ENCODE measurements around the gene MLH3. TPM values are rescaled to one million over a fixed set of nuclear protein-coding genes. Genes with fewer than 3 reads are reported as not detected.
"Not testable (repeated sequence)": the region's sequence is repeated elsewhere in the genome, so short reads cannot be mapped to it uniquely, and the experiment has no call there.

Gene MLH3
- total RNA-seq, 1 donor from 2014 or later: 19.1 TPM

- peak; percentile 0 for ATAC-seq
- no peak for DNase-seq
- intact Hi-C loops (cut with micrococcal nuclease): no loop called here
These were observed 17.2 kb upstream of the MLH3 start for GRCh38 chr14:75068294-75069120.

DNA sequence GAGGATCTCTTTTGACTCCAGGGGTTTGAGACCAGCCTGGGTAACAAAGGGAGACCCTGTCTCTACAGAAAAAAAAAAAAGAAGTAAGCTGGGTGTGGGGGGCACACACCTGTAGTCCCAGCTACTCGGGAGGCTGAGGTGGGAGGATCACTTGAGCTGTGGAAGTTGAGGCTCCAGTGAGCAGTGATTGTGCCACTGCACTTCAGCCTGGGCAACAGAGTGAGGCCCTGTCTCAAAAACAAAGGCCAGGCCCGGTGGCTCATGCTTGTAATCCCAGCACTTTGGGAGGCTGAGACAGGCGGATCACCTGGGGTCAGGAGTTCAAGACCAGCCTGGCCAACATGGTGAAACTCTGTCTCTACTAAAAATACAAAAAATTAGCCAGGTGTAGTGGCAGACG is 16.5 kb upstream of the MLH3 start:
- intact Hi-C loops (cut with micrococcal nuclease); DNase-seq; ATAC-seq: not testable (repeated sequence)

- ATAC-seq: no peak
- intact Hi-C loops (cut with micrococcal nuclease): no loop called here
- no peak for DNase-seq
These were observed 15.9 kb upstream of the MLH3 start for GRCh38 chr14:75067212-75067611.

GRCh38 chr14:75066691-75067090 is 15.4 kb upstream of the MLH3 start:
- intact Hi-C loops (cut with micrococcal nuclease): no loop called here
- DNase-seq: no peak
- ATAC-seq: no peak

DNA sequence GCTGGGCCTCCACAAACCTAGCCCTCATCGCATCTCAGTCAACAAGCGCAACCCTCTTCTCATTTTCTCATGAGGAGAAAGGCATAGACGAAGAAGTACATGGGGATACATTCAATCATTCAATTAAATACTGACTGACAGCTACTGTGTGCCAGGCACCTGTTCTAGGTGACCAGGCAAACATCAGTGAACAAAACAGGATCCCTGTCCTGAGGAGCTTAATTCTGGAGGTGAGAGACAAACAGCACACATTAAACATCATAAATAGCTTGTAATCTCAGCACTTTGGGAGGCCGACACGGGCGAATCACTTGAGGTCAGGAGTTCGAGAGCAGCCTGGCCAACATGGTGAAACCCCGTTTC is 12.9 kb upstream of the MLH3 start:
- DNase-seq: no peak
- ATAC-seq: no peak
- intact Hi-C loops (cut with micrococcal nuclease): no loop called here

GRCh38 chr14:75063491-75064204 is 12.4 kb upstream of the MLH3 start, which contains the start of gene ACYP1:
Gene ACYP1, minus strand, starts transcription at chr14:75064024. Its CDS starts 471 bp downstream, at chr14:75063553.
- DNase-seq (peak; percentile 95), ATAC-seq (peak; percentile 93)
- intact Hi-C loops (cut with micrococcal nuclease): no loop called here

DNA sequence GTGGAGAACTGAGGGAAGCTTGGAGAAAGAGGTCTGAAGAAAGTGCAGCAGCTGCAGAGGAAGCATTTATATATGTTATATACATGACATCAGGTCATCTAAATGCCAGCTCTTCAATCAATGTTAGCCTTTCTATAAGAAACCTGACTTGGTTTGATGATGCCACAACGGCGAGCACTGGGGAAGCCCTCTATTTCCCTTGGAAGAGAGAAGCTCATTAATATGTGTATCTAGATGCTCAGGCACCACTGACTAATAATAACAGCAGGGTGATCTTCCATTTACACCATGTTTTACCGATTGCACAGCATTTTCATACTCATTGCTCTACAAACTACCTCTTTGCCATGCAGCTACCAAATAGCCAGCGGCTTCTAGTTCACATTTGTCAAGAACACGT is 11.7 kb upstream of the MLH3 start:
- ATAC-seq (no peak), DNase-seq (no peak)
- intact Hi-C loops (cut with micrococcal nuclease): no loop called here

- DNase-seq (no peak), ATAC-seq (no peak)
- intact Hi-C loops (cut with micrococcal nuclease): no loop called here
These were observed 9.2 kb upstream of the MLH3 start for GRCh38 chr14:75060420-75060819.

- intact Hi-C loops (cut with micrococcal nuclease): no loop called here
- ATAC-seq (no peak), DNase-seq (no peak)
These were observed 8.4 kb upstream of the MLH3 start for GRCh38 chr14:75059642-75060041.

DNA sequence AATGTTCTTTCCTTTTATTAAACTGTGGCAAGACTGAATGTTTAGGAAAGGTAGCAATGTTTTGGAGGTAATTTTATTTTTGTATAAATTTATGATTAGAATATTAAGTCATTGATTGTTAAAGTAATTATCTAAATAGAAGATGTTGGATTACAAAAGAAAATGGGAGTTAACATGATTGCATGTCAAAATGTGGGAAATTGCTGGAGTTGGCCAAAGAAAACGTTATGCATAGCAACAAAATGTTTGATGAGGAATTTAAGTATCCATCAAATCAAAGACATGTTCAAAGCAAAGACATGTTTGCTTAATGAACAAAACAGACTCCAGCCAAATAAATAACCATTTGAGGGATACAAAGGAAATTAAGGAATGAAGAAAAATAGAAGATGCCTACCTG is 3.2 kb upstream of the MLH3 start:
- DNase-seq (no peak), ATAC-seq (no peak)
- intact Hi-C loops (cut with micrococcal nuclease): no loop called here

DNA sequence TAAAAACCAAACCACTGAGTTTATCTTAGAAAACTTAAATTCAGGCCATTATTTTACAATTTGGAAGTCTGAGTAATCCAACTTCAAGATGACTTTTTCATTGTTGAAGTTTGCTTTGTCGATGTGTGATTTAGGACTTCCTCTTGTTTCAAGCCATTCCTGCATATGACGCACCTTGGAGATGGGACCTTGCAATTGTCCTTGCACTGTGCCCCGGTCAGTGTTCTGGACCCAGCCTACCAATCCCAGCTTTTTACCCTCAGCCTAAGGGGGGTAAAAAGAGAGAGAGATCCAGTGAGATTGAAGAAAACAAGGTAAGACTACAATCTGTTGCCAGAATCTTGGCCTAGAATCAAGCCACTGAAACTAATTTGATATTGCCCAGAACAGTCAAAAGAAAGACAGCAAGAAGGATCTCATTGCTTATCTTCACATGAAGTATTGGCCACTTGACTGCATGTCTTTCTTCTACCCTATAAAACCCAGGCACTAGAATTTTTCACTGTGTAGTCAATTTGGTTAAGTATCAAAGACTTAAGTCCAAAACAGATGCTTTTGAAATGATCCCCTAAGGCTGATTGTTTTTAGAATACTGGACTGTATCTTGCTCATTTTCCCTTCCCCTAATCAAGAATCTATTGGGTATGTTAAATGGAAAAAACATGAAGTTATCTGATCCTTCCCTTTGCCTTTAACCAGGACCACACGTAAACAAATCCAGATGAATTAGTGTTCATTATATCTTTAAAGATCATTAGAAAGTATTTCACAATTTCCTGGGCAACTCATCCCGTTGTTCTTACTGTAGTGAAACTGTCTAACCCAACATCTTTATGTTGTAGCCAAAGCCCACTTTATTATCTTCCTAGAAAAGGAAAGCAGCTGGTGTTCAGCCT is 2.4 kb upstream of the MLH3 start:
- DNase-seq: no peak
- no peak for ATAC-seq
- intact Hi-C loops (cut with micrococcal nuclease): no loop called here

DNA sequence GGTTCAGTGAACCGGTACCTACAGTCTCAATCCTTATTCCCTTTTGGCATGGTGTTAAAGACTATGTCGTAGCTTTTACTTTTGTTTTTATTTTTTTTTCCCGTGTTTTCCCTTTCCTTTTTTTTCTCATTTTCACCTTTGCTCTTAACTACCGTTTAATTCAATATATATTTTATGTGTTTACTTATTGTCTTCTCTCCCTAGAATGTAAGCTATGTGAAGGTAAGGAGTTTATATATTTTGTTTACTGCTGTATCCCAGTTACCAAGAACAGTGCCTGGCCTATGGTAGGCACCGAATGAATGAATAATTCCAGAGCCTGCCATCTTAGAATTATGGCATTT is 261 bp upstream of the MLH3 start:
- DNase-seq (no peak), ATAC-seq (no peak)
- intact Hi-C loops (cut with micrococcal nuclease): no loop called here

GRCh38 chr14:75049731-75050201 is 1.5 kb downstream of the MLH3 start:
- peak; percentile 10 for ATAC-seq
- intact Hi-C loops (cut with micrococcal nuclease): no loop called here
- DNase-seq: no peak

- intact Hi-C loops (cut with micrococcal nuclease): no loop called here
- DNase-seq: no peak
- peak; percentile 43 for ATAC-seq
These were observed 2.1 kb downstream of the MLH3 start for GRCh38 chr14:75049136-75049535.

GRCh38 chr14:75048101-75048500 is 3.2 kb downstream of the MLH3 start:
- intact Hi-C loops (cut with micrococcal nuclease): no loop called here
- ATAC-seq: no peak
- DNase-seq: no peak

- intact Hi-C loops (cut with micrococcal nuclease): no loop called here
- DNase-seq (no peak), ATAC-seq (no peak)
These were observed 3.8 kb downstream of the MLH3 start for GRCh38 chr14:75047506-75047905.

DNA sequence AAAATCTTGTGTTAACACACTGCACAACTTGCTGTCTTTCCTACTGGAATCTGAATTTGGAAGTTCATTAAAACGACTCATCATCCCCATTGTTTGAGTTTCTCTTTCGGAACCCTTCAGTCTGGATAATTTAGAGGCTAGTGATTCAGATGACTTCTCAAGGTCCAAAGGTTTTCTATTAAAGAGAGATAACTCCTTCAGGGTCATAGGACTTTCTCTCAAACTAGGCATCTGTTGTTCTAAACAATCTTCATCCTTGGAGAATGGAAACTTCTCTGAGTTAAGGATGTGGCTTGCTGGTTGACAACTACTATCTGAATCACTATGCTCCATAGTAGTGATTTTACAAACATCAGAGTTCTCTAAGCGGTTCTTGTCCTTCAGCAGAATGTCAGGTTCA is 4.4 kb downstream of the MLH3 start:
- ATAC-seq (no peak), DNase-seq (no peak)
- intact Hi-C loops (cut with micrococcal nuclease): no loop called here

DNA sequence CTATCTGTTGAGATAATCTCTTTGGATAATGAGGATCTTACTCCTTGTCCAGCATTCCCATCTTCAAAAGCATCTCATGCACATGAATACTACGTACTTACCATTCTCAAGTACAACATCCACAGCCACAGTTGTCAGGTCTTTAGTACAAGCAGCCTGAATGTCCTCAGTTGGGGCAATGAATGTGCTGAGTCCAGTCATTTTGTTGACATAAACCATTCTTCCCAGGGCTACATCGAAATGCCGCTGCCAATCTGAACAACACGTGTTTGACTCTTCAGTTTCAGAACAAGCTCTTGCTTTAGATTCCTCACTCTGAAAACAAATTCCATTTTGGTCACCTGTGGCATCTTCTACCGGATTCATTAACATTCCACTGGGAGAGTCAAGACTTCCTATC is 5.0 kb downstream of the MLH3 start:
- intact Hi-C loops (cut with micrococcal nuclease): no loop called here
- ATAC-seq (no peak), DNase-seq (no peak)

GRCh38 chr14:75044752-75045151 is 6.5 kb downstream of the MLH3 start:
- DNase-seq (no peak), ATAC-seq (no peak)
- intact Hi-C loops (cut with micrococcal nuclease): no loop called here

GRCh38 chr14:75044322-75044721 is 6.9 kb downstream of the MLH3 start:
- DNase-seq (no peak), ATAC-seq (no peak)
- intact Hi-C loops (cut with micrococcal nuclease): no loop called here

Data from left ventricle myocardium superior (tissue), 1 donor.